Measurements from ENCODE around the gene LRSAM1.

- no peak for TF ChIP-seq EZH2 (IDR thresholded peaks at IDR 0.05)
- TF ChIP-seq POLR2AphosphoS5 (IDR thresholded peaks at IDR 0.05; ENCODE audit: borderline replicate concordance, low read depth, low read length), result no peak
- TF ChIP-seq FOXP2 (optimal IDR thresholded peaks at IDR 0.05; ENCODE audit: control extremely low read depth, extremely low read length, insufficient read depth), result no peak
These were observed 78.4 kb downstream of the LRSAM1 start for GRCh38 chr9:127529671-127530070.

Data from SK-N-MC (cell line).